Measurements from ENCODE around the gene ULK4. TPM values are rescaled to one million over a fixed set of nuclear protein-coding genes. Genes with fewer than 3 reads are reported as not detected.

Gene ULK4
- polyA plus RNA-seq, 1 of the 3 experiments (the other 2 are of a cell fraction) = 6.2 TPM

- no peak for DNase-seq
- Histone ChIP-seq H3K36me3 (replicated peaks in 1 of 2; ENCODE audit: control insufficient read depth in 1 of 2, insufficient read depth in 2 of 2, low read length in 1 of 2) (peaks cover 31 to 34% of the 10 kb centered on the region in 2 experiments), H3K4me3 (ENCODE audit: low read depth in 2 of 2, low read length in 1 of 2) (no peak overlapping the region), H3K27me3 (ENCODE audit: insufficient read depth) (no peaks in the 10 kb centered on the region), H3F3A (replicated peaks; ENCODE audit: insufficient read depth) (peaks cover 8% of the 10 kb centered on the region), H3K9me3 (no peaks in the 10 kb centered on the region), H2AFZ (ENCODE audit: low read depth) (no peak overlapping the region), H3K79me2 (ENCODE audit: insufficient read depth) (peaks cover 97% of the 10 kb centered on the region), H3K4me2 (no peak overlapping the region), H3K4me1 (ENCODE audit: control insufficient read depth in 1 of 2, insufficient read depth in 2 of 2, low read depth in 1 of 2, low read length in 1 of 2) (peaks cover 6 to 10% of the 10 kb centered on the region in 2 experiments), H3K9me2 (no peaks in the 10 kb centered on the region), H3K27ac (ENCODE audit: low read depth in 2 of 2, low read length in 1 of 2) (no peak overlapping the region), H3K9ac (no peak overlapping the region), H4K20me1 (ENCODE audit: insufficient read depth) (peaks cover 85% of the 10 kb centered on the region)
- POLR2A ChIA-PET = no interaction called here
- TF ChIP-seq EP300 (IDR thresholded peaks at IDR 0.05; ENCODE audit: borderline replicate concordance in 1 of 2, low read depth in 1 of 2, low read length in 1 of 2) = no peak
- TF ChIP-seq RCOR1 (IDR thresholded peaks at IDR 0.05; ENCODE audit: low read length) = no peak
- no peak for TF ChIP-seq FOSL2 (IDR thresholded peaks at IDR 0.05; ENCODE audit: borderline replicate concordance, low read depth)
- TF ChIP-seq SMC3 (IDR thresholded peaks at IDR 0.05; ENCODE audit: low read depth, low read length) = no peak
- TF ChIP-seq GABPA (IDR thresholded peaks at IDR 0.05; ENCODE audit: low read depth) = no peak
- no peak for TF ChIP-seq NFIC (IDR thresholded peaks at IDR 0.05; ENCODE audit: borderline replicate concordance)
- TF ChIP-seq NRF1 (IDR thresholded peaks at IDR 0.05; ENCODE audit: low read depth, low read length) = no peak
- TF ChIP-seq YY1 (IDR thresholded peaks at IDR 0.05; ENCODE audit: low read depth) = no peak
- TF ChIP-seq, protein P1, sequence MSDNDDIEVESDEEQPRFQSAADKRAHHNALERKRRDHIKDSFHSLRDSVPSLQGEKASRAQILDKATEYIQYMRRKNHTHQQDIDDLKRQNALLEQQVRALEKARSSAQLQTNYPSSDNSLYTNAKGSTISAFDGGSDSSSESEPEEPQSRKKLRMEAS (IDR thresholded peaks at IDR 0.05; ENCODE audit: low read depth) = no peak
- no peak for TF ChIP-seq RAD21 (IDR thresholded peaks at IDR 0.05; ENCODE audit: low read length)
- TF ChIP-seq RXRA (IDR thresholded peaks at IDR 0.05; ENCODE audit: borderline replicate concordance, low read depth) = no peak
- TF ChIP-seq SIN3A (IDR thresholded peaks at IDR 0.05; ENCODE audit: borderline replicate concordance, low read depth, low read length) = no peak
- no peak for TF ChIP-seq POLR2AphosphoS5 (IDR thresholded peaks at IDR 0.05; ENCODE audit: low read depth, low read length)
- CTCF ChIA-PET = no interaction called here
- over 99% methylated on average over 3 of the region's 3 CpGs for WGBS (ENCODE audit: low lambda C conversion rate)
Observed at GRCh38 chr3:41222501-41222900, 739.4 kb downstream of the ULK4 start.

GRCh38 chr3:41222012-41222411, 739.9 kb downstream of the ULK4 start:
- H3K9me3 ChIP-seq = no peaks in the 10 kb centered on the region
- H3K4me1 ChIP-seq (ENCODE audit: control insufficient read depth in 1 of 2, insufficient read depth in 2 of 2, low read depth in 1 of 2, low read length in 1 of 2) = peaks cover 8 to 10% of the 10 kb centered on the region in 2 experiments
- H3K4me2 ChIP-seq = no peak overlapping the region
- POLR2A ChIA-PET = no interaction called here
- H3K36me3 ChIP-seq (replicated peaks in 1 of 2; ENCODE audit: control insufficient read depth in 1 of 2, insufficient read depth in 2 of 2, low read length in 1 of 2) = peaks cover 27 to 29% of the 10 kb centered on the region in 2 experiments
- no peak overlapping the region; a peak in 1 of 4 replicates for H3K27ac ChIP-seq (ENCODE audit: low read depth in 2 of 2, low read length in 1 of 2)
- no peak overlapping the region for H3K4me3 ChIP-seq (ENCODE audit: low read depth in 2 of 2, low read length in 1 of 2)
- H3F3A ChIP-seq (replicated peaks; ENCODE audit: insufficient read depth) = peaks cover 9% of the 10 kb centered on the region
- H3K79me2 ChIP-seq (ENCODE audit: insufficient read depth) = peaks cover 97% of the 10 kb centered on the region
- DNase-seq = no peak
- CTCF ChIA-PET = no interaction called here
- no peaks in the 10 kb centered on the region for H3K9me2 ChIP-seq
- H4K20me1 ChIP-seq (ENCODE audit: insufficient read depth) = peaks cover 86% of the 10 kb centered on the region
- H3K27me3 ChIP-seq (ENCODE audit: insufficient read depth) = no peaks in the 10 kb centered on the region
- no peak overlapping the region for H3K9ac ChIP-seq
- no peak overlapping the region for H2AFZ ChIP-seq (ENCODE audit: low read depth)
- WGBS (ENCODE audit: low lambda C conversion rate) = 100% methylated on average over 2 of the region's 2 CpGs
- TF ChIP-seq EZH2phosphoT487 (IDR thresholded peaks at IDR 0.05; ENCODE audit: borderline replicate concordance, low read depth) (no peak), SIN3A (IDR thresholded peaks at IDR 0.05; ENCODE audit: borderline replicate concordance, low read depth, low read length) (no peak), GATA2 (CRISPR knock-in tag; IDR thresholded peaks at IDR 0.05) (no peak), TCF12 (IDR thresholded peaks at IDR 0.05) (no peak), RFX5 (IDR thresholded peaks at IDR 0.05; ENCODE audit: low read length) (no peak), TAF1 (IDR thresholded peaks at IDR 0.05; ENCODE audit: borderline replicate concordance, low read depth, low read length) (no peak), RAD21 (IDR thresholded peaks at IDR 0.05; ENCODE audit: low read length) (no peak), MXI1 (IDR thresholded peaks at IDR 0.05; ENCODE audit: low read depth, low read length) (no peak), POLR2AphosphoS5 (IDR thresholded peaks at IDR 0.05; ENCODE audit: low read depth, low read length) (no peak), FOXJ3 (CRISPR knock-in tag; IDR thresholded peaks at IDR 0.05) (no peak), USF1 (IDR thresholded peaks at IDR 0.05; ENCODE audit: borderline replicate concordance, low read depth) (no peak), NRF1 (IDR thresholded peaks at IDR 0.05; ENCODE audit: low read depth, low read length) (no peak), USF2 (IDR thresholded peaks at IDR 0.05; ENCODE audit: borderline replicate concordance, low read depth, low read length) (no peak), JUND (IDR thresholded peaks at IDR 0.05) (no peak), RXRA (IDR thresholded peaks at IDR 0.05; ENCODE audit: borderline replicate concordance, low read depth) (no peak)
- TF ChIP-seq, protein P2, sequence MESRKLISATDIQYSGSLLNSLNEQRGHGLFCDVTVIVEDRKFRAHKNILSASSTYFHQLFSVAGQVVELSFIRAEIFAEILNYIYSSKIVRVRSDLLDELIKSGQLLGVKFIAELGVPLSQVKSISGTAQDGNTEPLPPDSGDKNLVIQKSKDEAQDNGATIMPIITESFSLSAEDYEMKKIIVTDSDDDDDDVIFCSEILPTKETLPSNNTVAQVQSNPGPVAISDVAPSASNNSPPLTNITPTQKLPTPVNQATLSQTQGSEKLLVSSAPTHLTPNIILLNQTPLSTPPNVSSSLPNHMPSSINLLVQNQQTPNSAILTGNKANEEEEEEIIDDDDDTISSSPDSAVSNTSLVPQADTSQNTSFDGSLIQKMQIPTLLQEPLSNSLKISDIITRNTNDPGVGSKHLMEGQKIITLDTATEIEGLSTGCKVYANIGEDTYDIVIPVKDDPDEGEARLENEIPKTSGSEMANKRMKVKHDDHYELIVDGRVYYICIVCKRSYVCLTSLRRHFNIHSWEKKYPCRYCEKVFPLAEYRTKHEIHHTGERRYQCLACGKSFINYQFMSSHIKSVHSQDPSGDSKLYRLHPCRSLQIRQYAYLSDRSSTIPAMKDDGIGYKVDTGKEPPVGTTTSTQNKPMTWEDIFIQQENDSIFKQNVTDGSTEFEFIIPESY (IDR thresholded peaks at IDR 0.05; ENCODE audit: borderline replicate concordance, low read depth) = no peak
- TF ChIP-seq, protein P3, sequence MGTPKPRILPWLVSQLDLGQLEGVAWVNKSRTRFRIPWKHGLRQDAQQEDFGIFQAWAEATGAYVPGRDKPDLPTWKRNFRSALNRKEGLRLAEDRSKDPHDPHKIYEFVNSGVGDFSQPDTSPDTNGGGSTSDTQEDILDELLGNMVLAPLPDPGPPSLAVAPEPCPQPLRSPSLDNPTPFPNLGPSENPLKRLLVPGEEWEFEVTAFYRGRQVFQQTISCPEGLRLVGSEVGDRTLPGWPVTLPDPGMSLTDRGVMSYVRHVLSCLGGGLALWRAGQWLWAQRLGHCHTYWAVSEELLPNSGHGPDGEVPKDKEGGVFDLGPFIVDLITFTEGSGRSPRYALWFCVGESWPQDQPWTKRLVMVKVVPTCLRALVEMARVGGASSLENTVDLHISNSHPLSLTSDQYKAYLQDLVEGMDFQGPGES (IDR thresholded peaks at IDR 0.05; ENCODE audit: low read depth, low read length) = no peak
